ENCODE measurements around the gene VPS13D.

Gene VPS13D

GRCh38 chr1:12546771-12547585, 317.1 kb downstream of the VPS13D start:
- Histone ChIP-seq H3K27ac (ENCODE audit: low read depth, low read length) (peak overlapping the region; percentile 36), H3K36me3 (ENCODE audit: insufficient read depth, low read length) (no peaks in the 10 kb centered on the region), H3K27me3 (ENCODE audit: control insufficient read depth in 1 of 2, insufficient read depth in 2 of 2, low read length in 2 of 2) (no peaks in the 10 kb centered on the region), H3K4me1 (ENCODE audit: insufficient read depth, low read length) (peaks cover 28% of the 10 kb centered on the region), H3K9ac (ENCODE audit: low read length) (no peak overlapping the region), H3K9me3 (ENCODE audit: low read length) (no peaks in the 10 kb centered on the region), H3K4me3 (ENCODE audit: low read depth in 1 of 2, low read length in 2 of 2) (no peak overlapping the region)

DNA sequence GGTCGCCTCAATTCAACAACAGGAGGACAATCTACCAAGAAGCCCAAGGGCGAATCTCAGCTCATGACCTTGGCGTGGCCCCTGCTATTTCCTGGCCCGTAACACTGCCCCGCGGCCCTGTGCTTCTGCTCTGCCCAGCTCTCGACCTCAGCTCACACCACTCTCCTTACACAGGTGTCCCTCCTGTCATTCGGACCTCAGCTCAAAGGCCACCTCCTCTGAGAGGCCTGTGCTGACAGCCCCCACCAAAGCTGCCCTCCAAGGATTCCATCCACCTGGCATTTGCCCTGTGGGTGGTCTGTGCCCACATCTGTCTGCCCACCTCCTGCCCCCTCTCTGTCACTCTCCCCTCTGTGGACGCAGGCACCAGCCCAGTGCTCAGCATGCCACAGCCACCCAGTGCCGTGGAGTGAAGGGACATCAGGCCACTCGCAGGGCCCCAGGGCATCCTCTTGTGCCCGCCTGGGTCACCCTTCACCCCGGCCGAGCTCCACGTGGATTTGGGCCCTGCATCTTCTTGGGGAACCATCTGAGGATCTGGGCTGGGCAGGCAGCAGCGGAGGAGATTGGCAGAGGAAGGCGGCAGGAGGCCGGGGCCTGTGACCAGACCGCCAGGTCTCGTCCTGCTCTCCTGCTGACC, 317.9 kb downstream of the VPS13D start:
- no peaks in the 10 kb centered on the region for H3K9me3 ChIP-seq (ENCODE audit: low read length)
- H3K36me3 ChIP-seq (ENCODE audit: insufficient read depth, low read length): no peaks in the 10 kb centered on the region
- no peak overlapping the region for H3K9ac ChIP-seq (ENCODE audit: low read length)
- H3K4me3 ChIP-seq (ENCODE audit: low read depth in 1 of 2, low read length in 2 of 2): no peak overlapping the region
- no peaks in the 10 kb centered on the region for H3K27me3 ChIP-seq (ENCODE audit: control insufficient read depth in 1 of 2, insufficient read depth in 2 of 2, low read length in 2 of 2)
- peaks cover 30% of the 10 kb centered on the region for H3K4me1 ChIP-seq (ENCODE audit: insufficient read depth, low read length)
- H3K27ac ChIP-seq (ENCODE audit: low read depth, low read length): no peak overlapping the region

DNA sequence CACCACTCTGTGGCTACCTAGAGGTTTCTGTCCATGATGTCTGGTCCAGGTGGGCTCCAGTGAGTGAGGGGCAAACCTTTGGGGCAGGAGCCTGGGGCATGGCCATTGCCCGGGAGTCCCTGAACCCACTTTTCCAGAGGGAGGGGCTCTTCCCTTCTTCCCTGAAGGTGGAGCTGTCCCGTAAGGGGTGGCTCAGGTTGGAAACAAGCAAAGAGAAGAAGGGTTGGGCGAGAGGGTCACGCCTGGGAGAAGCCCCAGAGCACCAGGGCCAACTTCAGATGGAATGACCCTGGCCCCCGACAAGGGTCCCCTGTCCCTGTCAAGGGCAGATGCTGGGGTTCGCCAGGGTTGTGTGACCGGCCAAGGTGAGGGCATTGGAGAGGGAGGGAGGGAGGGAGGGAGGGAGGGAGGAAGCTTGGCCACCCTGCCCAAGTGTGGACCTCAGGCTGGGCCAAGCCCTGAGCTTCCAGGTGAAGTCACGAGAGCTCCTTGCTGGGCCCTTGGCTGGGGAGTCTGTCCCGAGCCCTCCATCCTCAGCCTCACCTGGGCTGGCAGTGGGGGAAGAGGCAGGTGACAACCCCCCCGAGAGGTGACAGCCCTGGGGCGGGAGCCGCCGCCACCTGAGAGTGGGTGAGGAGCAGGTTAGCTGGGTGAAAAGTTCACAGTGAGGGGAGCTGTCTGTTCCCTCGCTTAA, 318.6 kb downstream of the VPS13D start:
- Histone ChIP-seq H3K4me3 (ENCODE audit: low read depth in 1 of 2, low read length in 2 of 2) (no peak overlapping the region), H3K4me1 (ENCODE audit: insufficient read depth, low read length) (peaks cover 35% of the 10 kb centered on the region), H3K27me3 (ENCODE audit: control insufficient read depth in 1 of 2, insufficient read depth in 2 of 2, low read length in 2 of 2) (no peaks in the 10 kb centered on the region), H3K36me3 (ENCODE audit: insufficient read depth, low read length) (no peaks in the 10 kb centered on the region), H3K27ac (ENCODE audit: low read depth, low read length) (peak overlapping the region; percentile 91), H3K9ac (ENCODE audit: low read length) (no peak overlapping the region), H3K9me3 (ENCODE audit: low read length) (no peaks in the 10 kb centered on the region)

DNA sequence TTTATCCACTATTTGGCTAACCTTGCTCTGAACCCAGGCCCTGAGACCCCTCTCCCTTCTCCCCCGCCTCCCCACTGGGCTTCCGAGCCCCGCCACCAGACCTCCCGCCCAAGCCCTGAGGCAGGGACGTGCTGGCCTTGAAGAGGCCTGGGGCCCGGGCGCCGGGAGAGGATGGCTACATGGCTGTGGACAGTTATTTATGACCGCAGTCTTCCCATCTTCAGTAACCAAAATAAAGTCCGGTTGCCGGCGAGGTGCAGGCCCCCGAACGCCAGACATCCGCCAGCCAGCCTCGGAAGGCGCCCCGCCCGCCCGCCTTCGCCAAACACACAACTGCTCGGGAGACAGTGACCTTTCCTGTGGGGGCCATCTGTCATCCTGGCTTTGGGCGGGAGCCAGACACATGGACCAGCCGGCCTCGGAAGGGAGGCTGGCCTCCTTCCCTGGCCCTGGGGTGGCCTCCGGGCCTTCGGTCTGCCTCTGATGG, 319.2 kb downstream of the VPS13D start:
- Histone ChIP-seq H3K4me3 (ENCODE audit: low read depth in 1 of 2, low read length in 2 of 2) (no peak overlapping the region), H3K9me3 (ENCODE audit: low read length) (no peaks in the 10 kb centered on the region), H3K27ac (ENCODE audit: low read depth, low read length) (peak overlapping the region; percentile 91), H3K4me1 (ENCODE audit: insufficient read depth, low read length) (peaks cover 35% of the 10 kb centered on the region), H3K36me3 (ENCODE audit: insufficient read depth, low read length) (no peaks in the 10 kb centered on the region), H3K27me3 (ENCODE audit: control insufficient read depth in 1 of 2, insufficient read depth in 2 of 2, low read length in 2 of 2) (no peaks in the 10 kb centered on the region), H3K9ac (ENCODE audit: low read length) (no peak overlapping the region)

GRCh38 chr1:12549460-12550349, 319.9 kb downstream of the VPS13D start:
- H3K36me3 ChIP-seq (ENCODE audit: insufficient read depth, low read length): no peaks in the 10 kb centered on the region
- no peaks in the 10 kb centered on the region for H3K9me3 ChIP-seq (ENCODE audit: low read length)
- peaks cover 35% of the 10 kb centered on the region for H3K4me1 ChIP-seq (ENCODE audit: insufficient read depth, low read length)
- H3K9ac ChIP-seq (ENCODE audit: low read length): no peak overlapping the region
- H3K27me3 ChIP-seq (ENCODE audit: control insufficient read depth in 1 of 2, insufficient read depth in 2 of 2, low read length in 2 of 2): no peaks in the 10 kb centered on the region
- peak overlapping the region; percentile 91 for H3K27ac ChIP-seq (ENCODE audit: low read depth, low read length)
- H3K4me3 ChIP-seq (ENCODE audit: low read depth in 1 of 2, low read length in 2 of 2): no peak overlapping the region

GRCh38 chr1:12551584-12551983, 321.8 kb downstream of the VPS13D start:
- Histone ChIP-seq H3K4me3 (ENCODE audit: low read depth in 1 of 2, low read length in 2 of 2) (no peak overlapping the region), H3K9ac (ENCODE audit: low read length) (no peak overlapping the region), H3K9me3 (ENCODE audit: low read length) (no peaks in the 10 kb centered on the region), H3K27me3 (ENCODE audit: control insufficient read depth in 1 of 2, insufficient read depth in 2 of 2, low read length in 2 of 2) (no peaks in the 10 kb centered on the region), H3K27ac (ENCODE audit: low read depth, low read length) (no peak overlapping the region), H3K36me3 (ENCODE audit: insufficient read depth, low read length) (no peaks in the 10 kb centered on the region), H3K4me1 (ENCODE audit: insufficient read depth, low read length) (peaks cover 44% of the 10 kb centered on the region)

GRCh38 chr1:12552111-12552888, 322.5 kb downstream of the VPS13D start:
- Histone ChIP-seq H3K27ac (ENCODE audit: low read depth, low read length) (peak overlapping the region; percentile 13), H3K4me1 (ENCODE audit: insufficient read depth, low read length) (peaks cover 43% of the 10 kb centered on the region), H3K27me3 (ENCODE audit: control insufficient read depth in 1 of 2, insufficient read depth in 2 of 2, low read length in 2 of 2) (no peaks in the 10 kb centered on the region), H3K9me3 (ENCODE audit: low read length) (no peaks in the 10 kb centered on the region), H3K36me3 (ENCODE audit: insufficient read depth, low read length) (no peaks in the 10 kb centered on the region), H3K4me3 (ENCODE audit: low read depth in 1 of 2, low read length in 2 of 2) (no peak overlapping the region), H3K9ac (ENCODE audit: low read length) (no peak overlapping the region)

- H3K9ac ChIP-seq (ENCODE audit: low read length): no peak overlapping the region
- H3K4me3 ChIP-seq (ENCODE audit: low read depth in 1 of 2, low read length in 2 of 2): no peak overlapping the region
- H3K4me1 ChIP-seq (ENCODE audit: insufficient read depth, low read length): peaks cover 35% of the 10 kb centered on the region
- no peaks in the 10 kb centered on the region for H3K9me3 ChIP-seq (ENCODE audit: low read length)
- no peaks in the 10 kb centered on the region for H3K36me3 ChIP-seq (ENCODE audit: insufficient read depth, low read length)
- peak overlapping the region; percentile 13 for H3K27ac ChIP-seq (ENCODE audit: low read depth, low read length)
- H3K27me3 ChIP-seq (ENCODE audit: control insufficient read depth in 1 of 2, insufficient read depth in 2 of 2, low read length in 2 of 2): no peaks in the 10 kb centered on the region
These were observed 323.4 kb downstream of the VPS13D start for GRCh38 chr1:12552951-12553921.

GRCh38 chr1:12553963-12554362, 324.1 kb downstream of the VPS13D start:
- no peaks in the 10 kb centered on the region for H3K36me3 ChIP-seq (ENCODE audit: insufficient read depth, low read length)
- H3K27me3 ChIP-seq (ENCODE audit: control insufficient read depth in 1 of 2, insufficient read depth in 2 of 2, low read length in 2 of 2): no peaks in the 10 kb centered on the region
- H3K9ac ChIP-seq (ENCODE audit: low read length): no peak overlapping the region
- no peaks in the 10 kb centered on the region for H3K9me3 ChIP-seq (ENCODE audit: low read length)
- H3K4me1 ChIP-seq (ENCODE audit: insufficient read depth, low read length): peaks cover 28% of the 10 kb centered on the region
- H3K4me3 ChIP-seq (ENCODE audit: low read depth in 1 of 2, low read length in 2 of 2): no peak overlapping the region
- peak overlapping the region; percentile 13 for H3K27ac ChIP-seq (ENCODE audit: low read depth, low read length)
